ENCODE measurements around the gene VPS13D. TPM values are rescaled to one million over a fixed set of nuclear protein-coding genes. Genes with fewer than 3 reads are reported as not detected.

The VPS13D gene
- total RNA-seq, 1 experiment from 2014 or later, result 20.2 TPM

DNA sequence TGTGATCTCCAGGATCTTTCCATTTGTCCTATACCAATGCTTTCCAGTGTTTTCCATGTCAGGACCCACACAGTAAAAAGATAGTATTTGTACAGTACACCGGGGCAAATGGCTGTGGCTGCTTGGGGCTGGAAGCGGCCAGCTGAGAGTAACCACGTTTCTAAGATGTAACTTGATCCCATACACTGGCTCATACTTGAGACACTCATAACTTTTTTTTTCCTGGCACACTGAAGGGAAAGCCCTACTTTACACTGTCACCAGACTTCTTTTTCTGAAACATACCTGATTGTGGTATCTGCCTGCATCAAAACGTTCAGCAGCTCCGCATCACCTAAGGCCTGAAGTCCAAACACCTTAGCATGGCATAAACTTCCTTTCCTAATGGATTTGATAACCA lies 21.6 kb downstream of the VPS13D start:
- no peaks in the 10 kb centered on the region for H3K9me3 Mint-ChIP-seq
- no peaks in the 10 kb centered on the region for H3K23me2 ChIP-seq (ENCODE audit: insufficient read length, low read depth, low read length, poor library complexity, severe bottlenecking)
- H3K4me1 ChIP-seq (ENCODE audit: insufficient read depth, low read length), result peaks cover 8% of the 10 kb centered on the region; the same call in 1 of the 2 replicates
- no peak overlapping the region for H3K14ac ChIP-seq (ENCODE audit: insufficient read depth, low read length)
- H3K79me2 ChIP-seq (ENCODE audit: insufficient read depth, low read length), result no peaks in the 10 kb centered on the region
- no peak overlapping the region for H3K4me2 ChIP-seq (ENCODE audit: insufficient read depth, insufficient read length, low read length)
- no peaks in the 10 kb centered on the region for H3K27me3 ChIP-seq (ENCODE audit: insufficient read depth, low read length)
- H3K27me3 Mint-ChIP-seq (ENCODE audit: low read depth), result no peaks in the 10 kb centered on the region
- no peaks in the 10 kb centered on the region for H3K9me3 ChIP-seq (ENCODE audit: control insufficient read depth, low read depth, low read length)
- H3K18ac ChIP-seq (ENCODE audit: insufficient read length, low read depth, low read length), result no peak overlapping the region
- no CpG with 5 or more reads among the region's 5 CpGs for WGBS (ENCODE audit: extremely low coverage, insufficient read length, low lambda C conversion rate)
- H2BK120ac ChIP-seq (ENCODE audit: low read depth, low read length, poor library complexity, severe bottlenecking), result no peak overlapping the region
- H3K36me3 Mint-ChIP-seq (ENCODE audit: insufficient read depth in 1 of 3, low read depth in 3 of 3), result peaks cover 14 to 42% (median 30%) of the 10 kb centered on the region in 3 experiments; a peak in 6 of 7 replicates
- H3K23ac ChIP-seq (ENCODE audit: insufficient read length, low read depth, low read length), result no peak overlapping the region
- no peak overlapping the region for H2BK5ac ChIP-seq (ENCODE audit: insufficient read length, low read length)
- H3K4ac ChIP-seq (ENCODE audit: low read depth, low read length), result no peak overlapping the region
- no peak overlapping the region for H2BK15ac ChIP-seq (ENCODE audit: low read depth, low read length)
- H3K9ac ChIP-seq (ENCODE audit: extremely low read depth, insufficient read length, low read length), result no peak overlapping the region
- H4K8ac ChIP-seq (replicated peaks; ENCODE audit: insufficient read length, low read depth, low read length), result no peak overlapping the region
- no peak for DNase-seq
- no peak overlapping the region for H2AK5ac ChIP-seq (ENCODE audit: insufficient read length, low read length)
- H3K56ac ChIP-seq (ENCODE audit: insufficient read length, low read depth, low read length), result no peak overlapping the region
- H4K91ac ChIP-seq (ENCODE audit: insufficient read length, low read depth, low read length), result no peak overlapping the region
- peaks cover 15 to 17% of the 10 kb centered on the region in 2 experiments for H3K4me1 Mint-ChIP-seq
- no peaks in the 10 kb centered on the region for H4K20me1 ChIP-seq (ENCODE audit: control insufficient read depth, insufficient read depth, insufficient read length)
- no peaks in the 10 kb centered on the region for H3K79me1 ChIP-seq (ENCODE audit: insufficient read depth, low read depth, low read length, poor library complexity, severe bottlenecking)
- H3T11ph ChIP-seq (ENCODE audit: low read length), result no peak overlapping the region
- no peak overlapping the region for H3K27ac ChIP-seq (ENCODE audit: insufficient read length, low read depth, low read length)
- H2BK12ac ChIP-seq (ENCODE audit: insufficient read length, low read depth, low read length), result no peak overlapping the region
- H2BK20ac ChIP-seq (ENCODE audit: low read depth, low read length, poor library complexity, severe bottlenecking), result no peak overlapping the region
- no peak overlapping the region for H2AFZ ChIP-seq (ENCODE audit: low read length)
- no peak overlapping the region for H3K4me3 Mint-ChIP-seq
- H4K5ac ChIP-seq (ENCODE audit: insufficient read length, low read depth, low read length), result no peak overlapping the region
- TF ChIP-seq, protein P1, sequence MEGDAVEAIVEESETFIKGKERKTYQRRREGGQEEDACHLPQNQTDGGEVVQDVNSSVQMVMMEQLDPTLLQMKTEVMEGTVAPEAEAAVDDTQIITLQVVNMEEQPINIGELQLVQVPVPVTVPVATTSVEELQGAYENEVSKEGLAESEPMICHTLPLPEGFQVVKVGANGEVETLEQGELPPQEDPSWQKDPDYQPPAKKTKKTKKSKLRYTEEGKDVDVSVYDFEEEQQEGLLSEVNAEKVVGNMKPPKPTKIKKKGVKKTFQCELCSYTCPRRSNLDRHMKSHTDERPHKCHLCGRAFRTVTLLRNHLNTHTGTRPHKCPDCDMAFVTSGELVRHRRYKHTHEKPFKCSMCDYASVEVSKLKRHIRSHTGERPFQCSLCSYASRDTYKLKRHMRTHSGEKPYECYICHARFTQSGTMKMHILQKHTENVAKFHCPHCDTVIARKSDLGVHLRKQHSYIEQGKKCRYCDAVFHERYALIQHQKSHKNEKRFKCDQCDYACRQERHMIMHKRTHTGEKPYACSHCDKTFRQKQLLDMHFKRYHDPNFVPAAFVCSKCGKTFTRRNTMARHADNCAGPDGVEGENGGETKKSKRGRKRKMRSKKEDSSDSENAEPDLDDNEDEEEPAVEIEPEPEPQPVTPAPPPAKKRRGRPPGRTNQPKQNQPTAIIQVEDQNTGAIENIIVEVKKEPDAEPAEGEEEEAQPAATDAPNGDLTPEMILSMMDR (conservative IDR thresholded peaks at IDR 0.05), result no peak
- H3K27ac Mint-ChIP-seq, result peak overlapping the region in 1 of 3 experiments; percentile 8; a peak in 1 of 7 replicates

Measured in H9 (cell line).